OCI-LY7 (cell line): ENCODE measurements around the gene WASF2. TPM values are rescaled to one million over a fixed set of nuclear protein-coding genes. Genes with fewer than 3 reads are reported as not detected.

Source experiments
- BruUV-seq: library from RNA; stranded (reverse); fragments of 400-500 nt; replicated peaks from 2 replicates; lab custom pipeline; 2021; lab: Mats Ljungman, UMichigan
- CTCF ChIA-PET: fragments of 300-600 bp; sonication (Branson Sonifier 250); formaldehyde crosslinking; loops from one replicate; lab custom pipeline; 2022; ENCODE audit warnings: antibody characterized with exemption; ENCODE audit not compliant: unreplicated experiment; lab: Charles Lee
- POLR2A ChIA-PET: fragments of 300-600 bp; sonication (Branson Sonifier 250); formaldehyde crosslinking; loops from one replicate; lab custom pipeline; 2022; ENCODE audit warnings: antibody characterized with exemption; lab: Charles Lee
- DNase-seq: peaks from one replicate; pipeline ENCODE4 v3.0.0-alpha.2; 2015; ENCODE audit warnings: low spot score
- H2AFZ ChIP-seq: fragments of 200-600 bp; sonication (generic), shearing (Covaris generic); 2 replicates; pipeline ENCODE4 v1.6.1; 2014; ENCODE audit warnings: mild to moderate bottlenecking, antibody characterized with exemption, low read length, moderate library complexity
- H3K27ac ChIP-seq: fragments of 200-600 bp; sonication (generic); 2 replicates; pipeline ENCODE4 v1.5.1; 2014; ENCODE audit warnings: mixed run types, low read depth, mild to moderate bottlenecking, moderate library complexity, low read length, inconsistent platforms; ENCODE audit not compliant: poor library complexity, severe bottlenecking
- H3K36me3 ChIP-seq: fragments of 200-600 bp; sonication (generic); 2 replicates; pipeline ENCODE4 v1.6.1; 2014; ENCODE audit warnings: mild to moderate bottlenecking, antibody characterized with exemption, low read length, moderate library complexity, mixed read lengths; ENCODE audit not compliant: insufficient read depth
- H3K4me1 ChIP-seq: fragments of 200-600 bp; sonication (generic); 2 replicates; pipeline ENCODE4 v1.5.1; 2014; ENCODE audit warnings: mild to moderate bottlenecking, low read length; ENCODE audit not compliant: insufficient read depth, poor library complexity, severe bottlenecking
- H3K4me2 ChIP-seq: fragments of 200-600 bp; sonication (generic); 2 replicates; pipeline ENCODE4 v1.6.1; 2014; ENCODE audit warnings: mild to moderate bottlenecking, low read length
- H3K4me3 ChIP-seq: fragments of 200-600 bp; sonication (generic); 2 replicates; pipeline ENCODE4 v1.5.1; 2014; ENCODE audit warnings: mild to moderate bottlenecking, low read depth, low read length; ENCODE audit not compliant: poor library complexity, severe bottlenecking
- H3K79me2 ChIP-seq: fragments of 200-600 bp; sonication (generic); 2 replicates; pipeline ENCODE4 v1.6.1; 2016; ENCODE audit warnings: low read depth, mild to moderate bottlenecking, low read length, moderate library complexity, mixed read lengths; ENCODE audit not compliant: insufficient read depth
- H3K9me2 ChIP-seq: fragments of 200-600 bp; sonication (generic); 2 replicates; pipeline ENCODE4 v1.6.1; 2016; ENCODE audit warnings: mild to moderate bottlenecking, low read length, mixed read lengths; ENCODE audit not compliant: insufficient read depth
- H3K9me3 ChIP-seq: fragments of 200-600 bp; sonication (generic); 2 replicates; pipeline ENCODE4 v1.6.1; 2014; ENCODE audit warnings: mild to moderate bottlenecking, mixed run types, low read length, mixed read lengths
- H4K20me1 ChIP-seq: fragments of 200-600 bp; sonication (generic); 2 replicates; pipeline ENCODE4 v1.6.1; 2014; ENCODE audit warnings: mild to moderate bottlenecking, antibody characterized with exemption, low read length, moderate library complexity, mixed read lengths; ENCODE audit not compliant: insufficient read depth
- EZH2phosphoT487 ChIP-seq: fragments of 200-600 bp; sonication (generic); IDR thresholded peaks from 2 replicates; pipeline ENCODE4 v1.6.1; 2018; ENCODE audit warnings: low read depth, borderline replicate concordance, mild to moderate bottlenecking, mixed run types, antibody characterized with exemption, low read length, moderate library complexity, mixed read lengths
- intact Hi-C: fragments of 100-400 bp; cut with micrococcal nuclease; formaldehyde crosslinking; loops from one replicate; pipeline ENCODE4 v1.10.0; 2022; ENCODE audit not compliant: unreplicated experiment
- total RNA-seq, 2 experiments: library from RNA; depleted of rRNA in 1 of 2; stranded (reverse); fragments of >200 nt in 1 of 2; shearing (Covaris generic) in 1 of 2; gene quantifications; 2 replicates each; pipeline ENCODE4 v1.2.3, GENCODE V29; 2014 to 2022
- TF ChIP-seq, protein P1 (sequence below): fragments of 200-600 bp; sonication (generic); conservative IDR thresholded peaks from 2 replicates; pipeline ENCODE4 v1.5.1; 2014; ENCODE audit warnings: mild to moderate bottlenecking, antibody characterized with exemption, low read length, moderate library complexity, mixed read lengths

WASF2 gene
- total RNA-seq, 2 experiments from 2014 or later, result 26.9 to 106 TPM

DNA sequence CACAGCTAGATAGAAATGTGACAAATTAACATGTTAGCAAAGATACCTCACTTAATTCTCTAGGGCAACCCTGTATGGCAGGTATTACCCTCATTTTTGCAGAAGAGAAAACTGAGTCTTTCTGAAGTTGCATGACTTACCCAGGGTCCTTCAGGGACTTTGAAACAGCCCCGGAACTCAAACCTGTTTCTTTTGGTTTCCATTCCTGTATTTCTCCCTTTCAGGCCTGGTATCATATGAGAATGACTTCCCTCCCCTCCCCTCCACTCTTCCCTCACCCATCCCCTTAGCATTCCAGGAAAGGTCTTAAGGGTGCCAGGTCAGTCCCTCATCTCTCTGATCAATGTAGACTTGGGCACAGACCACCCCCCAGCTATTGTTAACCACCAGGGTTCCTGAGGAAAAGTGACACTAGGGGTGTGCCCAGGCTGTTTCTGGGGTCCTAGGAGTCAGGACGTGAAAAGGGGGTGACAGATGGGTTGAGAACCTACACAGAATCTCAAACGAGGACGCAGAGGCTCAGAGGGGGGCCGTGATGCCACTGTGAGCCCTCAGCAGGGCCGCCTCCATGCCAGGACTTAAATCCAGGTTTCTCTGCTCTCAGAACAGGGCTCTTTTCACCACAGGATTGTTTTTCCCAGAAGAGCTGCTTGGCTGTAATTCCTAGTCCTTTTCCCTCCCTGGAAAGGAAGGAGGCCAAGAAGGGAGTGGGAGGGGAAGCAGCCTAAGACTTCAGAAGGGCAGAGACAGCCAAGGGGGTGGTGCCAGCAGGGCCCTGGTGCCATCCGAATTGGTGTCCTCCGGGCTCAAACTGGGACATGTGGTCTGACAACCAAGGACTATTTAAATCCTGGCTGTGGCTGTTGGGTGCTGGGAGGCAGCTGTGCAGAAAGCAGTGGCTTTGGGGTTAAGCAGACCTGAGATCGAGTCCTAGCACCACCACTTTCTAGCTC lies 2.1 kb upstream of the WASF2 start:
- DNase-seq, result peak; percentile 38
- CTCF ChIA-PET, result no interaction called here
- Histone ChIP-seq H3K36me3 (no peaks in the 10 kb centered on the region), H3K9me2 (no peaks in the 10 kb centered on the region), H3K79me2 (peaks cover 26% of the 10 kb centered on the region), H3K27ac (peak overlapping the region; percentile 32), H3K4me1 (peaks cover 35% of the 10 kb centered on the region), H3K4me2 (peak overlapping the region; percentile 21; the same call in 1 of the 2 replicates), H3K4me3 (no peak overlapping the region), H3K9me3 (no peaks in the 10 kb centered on the region), H2AFZ (peak overlapping the region; percentile 62; the same call in 1 of the 2 replicates), H4K20me1 (no peaks in the 10 kb centered on the region)
- POLR2A ChIA-PET, result interaction anchor here (0.7 to 1.4 kb wide), 5 partner anchors 10 to 80 kb away, joined by 3 to 9 read pairs (median 4); no protein-coding TSS in a partner anchor
- intact Hi-C loops, result loop anchor here (2.0 kb wide), 1 partner anchor 33 kb away; no protein-coding TSS in a partner anchor
- TF ChIP-seq, protein P1, sequence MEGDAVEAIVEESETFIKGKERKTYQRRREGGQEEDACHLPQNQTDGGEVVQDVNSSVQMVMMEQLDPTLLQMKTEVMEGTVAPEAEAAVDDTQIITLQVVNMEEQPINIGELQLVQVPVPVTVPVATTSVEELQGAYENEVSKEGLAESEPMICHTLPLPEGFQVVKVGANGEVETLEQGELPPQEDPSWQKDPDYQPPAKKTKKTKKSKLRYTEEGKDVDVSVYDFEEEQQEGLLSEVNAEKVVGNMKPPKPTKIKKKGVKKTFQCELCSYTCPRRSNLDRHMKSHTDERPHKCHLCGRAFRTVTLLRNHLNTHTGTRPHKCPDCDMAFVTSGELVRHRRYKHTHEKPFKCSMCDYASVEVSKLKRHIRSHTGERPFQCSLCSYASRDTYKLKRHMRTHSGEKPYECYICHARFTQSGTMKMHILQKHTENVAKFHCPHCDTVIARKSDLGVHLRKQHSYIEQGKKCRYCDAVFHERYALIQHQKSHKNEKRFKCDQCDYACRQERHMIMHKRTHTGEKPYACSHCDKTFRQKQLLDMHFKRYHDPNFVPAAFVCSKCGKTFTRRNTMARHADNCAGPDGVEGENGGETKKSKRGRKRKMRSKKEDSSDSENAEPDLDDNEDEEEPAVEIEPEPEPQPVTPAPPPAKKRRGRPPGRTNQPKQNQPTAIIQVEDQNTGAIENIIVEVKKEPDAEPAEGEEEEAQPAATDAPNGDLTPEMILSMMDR, result no peak
- TF ChIP-seq EZH2phosphoT487, result no peak
- no TSS peak for BruUV-seq

GRCh38 chr1:27489501-27489972 lies 430 bp downstream of the WASF2 start:
- Histone ChIP-seq H3K4me2 (peak overlapping the region; percentile 87), H4K20me1 (no peaks in the 10 kb centered on the region; the same call in 1 of the 2 replicates), H3K4me1 (peaks cover 52% of the 10 kb centered on the region), H3K27ac (peak overlapping the region; percentile 76), H3K36me3 (peaks cover 15% of the 10 kb centered on the region), H3K79me2 (peaks cover 51% of the 10 kb centered on the region), H3K4me3 (peak overlapping the region; percentile 95), H2AFZ (peak overlapping the region; percentile 6; the same call in 1 of the 2 replicates), H3K9me2 (no peaks in the 10 kb centered on the region), H3K9me3 (no peaks in the 10 kb centered on the region)
- no TSS peak for BruUV-seq
- intact Hi-C loops, result loop anchor here (2.0 kb wide), 1 partner anchor 73 kb away; no protein-coding TSS in a partner anchor
- ChIA-PET CTCF (interaction anchor here (0.8 kb wide), 1 partner anchor 86 kb away, joined by 3 read pairs; no protein-coding TSS in a partner anchor), POLR2A (interaction anchor here (0.8 to 1.9 kb wide), 8 partner anchors 8 to 125 kb away, joined by 3 to 6 read pairs (median 4); no protein-coding TSS in a partner anchor)
- TF ChIP-seq EZH2phosphoT487, result no peak
- TF ChIP-seq, protein P1, result no peak
- peak; percentile 66 for DNase-seq
